C4-2B (cell line): Measurements from ENCODE around the gene OR10A2.

ENCODE experiments used
- H3K27ac ChIP-seq: fragments of 450-650 bp; 2 replicates; pipeline ENCODE4 v1.5.1; 2017
- ZFX ChIP-seq: fragments of 450-650 bp; IDR thresholded peaks from 2 replicates; pipeline ENCODE4 v1.6.1; 2017
- TF ChIP-seq, protein P1 (sequence below): fragments of 450-650 bp; conservative IDR thresholded peaks from 2 replicates; pipeline ENCODE4 v1.5.1; 2017; ENCODE audit warnings: mild to moderate bottlenecking

OR10A2 gene

DNA sequence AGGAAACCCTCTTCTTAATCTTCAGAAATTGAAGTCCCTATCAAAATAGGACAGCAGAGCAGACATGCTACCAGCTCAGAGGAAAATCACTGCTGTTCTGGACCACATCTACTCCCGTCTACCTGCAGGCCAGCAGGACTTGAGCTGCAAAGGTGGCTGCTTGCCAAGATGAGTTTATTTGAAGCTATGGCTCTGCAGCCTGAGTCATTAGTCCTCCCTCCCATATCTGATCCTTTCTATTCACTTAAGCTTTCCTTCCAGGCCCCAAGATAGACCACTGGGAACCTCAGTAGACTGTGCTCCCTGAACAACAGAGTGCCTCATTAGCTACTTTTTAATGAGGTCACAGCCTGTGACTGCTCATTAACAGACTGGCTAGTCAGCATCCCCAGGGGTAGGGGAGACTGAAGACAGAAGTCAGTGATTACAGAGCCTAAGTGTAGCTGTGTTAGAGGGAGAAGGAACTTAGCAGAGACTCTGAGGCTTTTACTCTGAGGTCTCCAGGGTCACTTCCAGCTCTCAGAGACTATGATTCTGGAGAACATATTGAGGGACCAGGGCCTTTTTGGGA is 6.8 kb upstream of the OR10A2 start:
- no peak overlapping the region for H3K27ac ChIP-seq
- TF ChIP-seq ZFX, result no peak
- TF ChIP-seq, protein P1, sequence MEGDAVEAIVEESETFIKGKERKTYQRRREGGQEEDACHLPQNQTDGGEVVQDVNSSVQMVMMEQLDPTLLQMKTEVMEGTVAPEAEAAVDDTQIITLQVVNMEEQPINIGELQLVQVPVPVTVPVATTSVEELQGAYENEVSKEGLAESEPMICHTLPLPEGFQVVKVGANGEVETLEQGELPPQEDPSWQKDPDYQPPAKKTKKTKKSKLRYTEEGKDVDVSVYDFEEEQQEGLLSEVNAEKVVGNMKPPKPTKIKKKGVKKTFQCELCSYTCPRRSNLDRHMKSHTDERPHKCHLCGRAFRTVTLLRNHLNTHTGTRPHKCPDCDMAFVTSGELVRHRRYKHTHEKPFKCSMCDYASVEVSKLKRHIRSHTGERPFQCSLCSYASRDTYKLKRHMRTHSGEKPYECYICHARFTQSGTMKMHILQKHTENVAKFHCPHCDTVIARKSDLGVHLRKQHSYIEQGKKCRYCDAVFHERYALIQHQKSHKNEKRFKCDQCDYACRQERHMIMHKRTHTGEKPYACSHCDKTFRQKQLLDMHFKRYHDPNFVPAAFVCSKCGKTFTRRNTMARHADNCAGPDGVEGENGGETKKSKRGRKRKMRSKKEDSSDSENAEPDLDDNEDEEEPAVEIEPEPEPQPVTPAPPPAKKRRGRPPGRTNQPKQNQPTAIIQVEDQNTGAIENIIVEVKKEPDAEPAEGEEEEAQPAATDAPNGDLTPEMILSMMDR, result no peak

DNA sequence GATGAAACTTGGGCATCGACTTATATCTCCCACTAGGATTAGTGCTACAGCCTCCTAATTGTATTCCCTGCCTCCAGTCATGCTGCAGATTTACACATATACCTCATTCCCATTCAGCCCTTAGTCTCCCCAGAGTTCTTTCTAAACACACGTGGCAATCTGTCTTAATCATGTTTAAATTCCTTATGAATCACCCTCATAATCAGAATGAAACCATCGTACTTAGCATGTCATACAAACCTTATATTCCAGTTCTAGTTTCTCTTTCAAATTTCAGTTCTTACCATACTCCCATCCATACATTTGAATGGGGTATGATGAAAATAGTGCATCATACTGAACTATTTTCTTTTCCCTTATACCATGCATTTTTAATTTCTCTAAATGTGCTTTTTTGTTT is 6.0 kb upstream of the OR10A2 start:
- no peak for TF ChIP-seq ZFX
- TF ChIP-seq, protein P1, result no peak
- no peak overlapping the region for H3K27ac ChIP-seq

DNA sequence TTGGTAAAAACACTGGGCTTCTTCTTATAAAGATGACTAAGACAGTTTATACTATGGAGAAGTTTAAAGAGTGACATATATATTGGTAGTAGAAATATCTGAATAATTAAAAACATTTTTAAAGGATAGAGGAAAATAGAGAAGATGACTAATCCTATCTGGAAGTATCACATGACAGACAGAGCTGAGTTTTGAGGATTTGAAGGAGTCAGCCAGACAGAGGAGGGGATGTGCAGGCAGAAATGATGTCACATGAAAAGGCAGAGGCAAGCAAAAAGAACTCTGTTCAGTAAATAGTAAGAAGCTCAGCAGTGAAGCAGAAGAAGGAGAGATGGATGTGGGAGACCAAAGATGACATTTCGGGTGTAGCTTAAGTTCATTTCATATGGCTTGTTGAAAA is 1.6 kb downstream of the OR10A2 start:
- TF ChIP-seq ZFX, result no peak
- TF ChIP-seq, protein P1, result no peak
- H3K27ac ChIP-seq, result no peak overlapping the region

DNA sequence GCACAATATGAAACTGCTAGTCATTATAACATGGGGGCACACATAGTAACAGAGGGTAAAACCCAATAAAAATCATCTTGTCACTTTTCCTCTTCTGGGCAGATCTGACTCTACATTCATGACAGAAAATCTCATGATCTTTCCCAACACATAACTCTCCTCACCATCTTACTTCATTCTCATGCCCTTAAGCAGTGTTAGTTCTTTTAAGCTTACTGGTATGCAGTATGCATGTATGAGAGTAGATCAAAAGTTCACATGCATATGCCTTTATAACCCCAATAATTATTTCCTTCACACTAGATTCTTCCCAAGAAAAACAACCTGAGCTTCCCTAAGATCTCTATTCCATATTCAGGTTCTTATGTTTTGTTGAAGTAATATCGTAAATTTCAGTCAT is 8.4 kb downstream of the OR10A2 start:
- no peak for TF ChIP-seq ZFX
- TF ChIP-seq, protein P1, result no peak

DNA sequence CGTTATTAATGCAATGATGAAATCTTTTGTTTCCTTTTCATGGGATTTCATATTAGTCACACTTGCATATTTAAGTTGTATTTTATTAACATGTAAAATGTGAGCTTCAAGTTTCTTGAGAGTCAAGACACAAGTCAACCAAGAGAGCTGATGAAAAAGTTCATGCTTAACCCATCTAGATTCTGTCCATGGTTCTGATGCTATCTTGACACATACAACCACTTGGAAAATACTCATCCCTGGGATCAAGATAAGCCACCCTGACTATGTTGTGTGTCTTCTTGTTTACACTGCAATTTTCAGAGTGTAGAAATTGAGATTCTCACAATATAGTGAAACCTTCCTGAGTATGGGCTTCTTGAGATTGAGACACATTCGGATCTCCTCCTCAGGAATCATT is 12.9 kb downstream of the OR10A2 start:
- TF ChIP-seq, protein P1, result no peak
- TF ChIP-seq ZFX, result no peak
- H3K27ac ChIP-seq, result no peak overlapping the region

More for the DNA sequence above, 8.4 kb downstream of the OR10A2 start:
- no peak overlapping the region for H3K27ac ChIP-seq

DNA sequence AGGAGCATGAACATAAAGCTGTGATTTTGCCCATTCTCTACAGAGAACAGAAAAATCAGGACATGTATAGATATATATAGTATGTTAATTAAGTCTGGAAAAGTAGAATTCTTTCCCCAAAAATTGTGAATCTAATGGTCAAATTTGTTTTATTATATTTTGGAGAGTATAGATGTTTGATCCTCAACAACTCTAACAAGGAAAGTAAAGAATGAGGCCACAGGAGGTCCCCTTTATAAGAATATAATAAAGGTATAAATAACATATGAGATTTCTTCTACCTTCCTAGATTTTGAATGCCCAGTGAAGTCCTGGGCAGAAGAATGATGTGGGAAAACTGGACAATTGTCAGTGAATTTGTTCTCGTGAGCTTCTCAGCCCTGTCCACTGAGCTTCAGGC is 13.5 kb downstream of the OR10A2 start, which contains the start of gene OR10A4:
Gene OR10A4, plus strand, starts transcription at position 301 of the 400 bp plus-strand sequence. Its CDS starts 23 bp downstream, at position 324.
- no peak for TF ChIP-seq ZFX
- TF ChIP-seq, protein P1, result no peak
- no peak within 1 kb of the TSS for H3K27ac ChIP-seq

DNA sequence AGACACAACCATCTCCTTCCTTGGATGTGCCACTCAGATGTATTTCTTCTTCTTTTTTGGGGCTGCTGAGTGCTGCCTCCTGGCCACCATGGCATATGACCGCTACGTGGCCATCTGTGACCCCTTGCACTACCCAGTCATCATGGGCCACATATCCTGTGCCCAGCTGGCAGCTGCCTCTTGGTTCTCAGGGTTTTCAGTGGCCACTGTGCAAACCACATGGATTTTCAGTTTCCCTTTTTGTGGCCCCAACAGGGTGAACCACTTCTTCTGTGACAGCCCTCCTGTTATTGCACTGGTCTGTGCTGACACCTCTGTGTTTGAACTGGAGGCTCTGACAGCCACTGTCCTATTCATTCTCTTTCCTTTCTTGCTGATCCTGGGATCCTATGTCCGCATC is 14.1 kb downstream of the OR10A2 start:
- TF ChIP-seq ZFX, result no peak
- TF ChIP-seq, protein P1, result no peak

More for the DNA sequence above, 14.1 kb downstream of the OR10A2 start:
- no peak overlapping the region for H3K27ac ChIP-seq
